ENCODE measurements around the gene TCF7. TPM values are rescaled to one million over a fixed set of nuclear protein-coding genes. Genes with fewer than 3 reads are reported as not detected.

Gene TCF7
- total RNA-seq, 2 donors from 2014 or later: 4.3 to 9.4 TPM

- no peak overlapping the region for H3K9ac ChIP-seq (ENCODE audit: low read depth in 2 of 2, low read length in 2 of 2)
- DNase-seq: no peak
- peaks cover 11% of the 10 kb centered on the region for H3K27me3 ChIP-seq
- H3K27ac ChIP-seq: no peak overlapping the region
- TF ChIP-seq, protein P1, sequence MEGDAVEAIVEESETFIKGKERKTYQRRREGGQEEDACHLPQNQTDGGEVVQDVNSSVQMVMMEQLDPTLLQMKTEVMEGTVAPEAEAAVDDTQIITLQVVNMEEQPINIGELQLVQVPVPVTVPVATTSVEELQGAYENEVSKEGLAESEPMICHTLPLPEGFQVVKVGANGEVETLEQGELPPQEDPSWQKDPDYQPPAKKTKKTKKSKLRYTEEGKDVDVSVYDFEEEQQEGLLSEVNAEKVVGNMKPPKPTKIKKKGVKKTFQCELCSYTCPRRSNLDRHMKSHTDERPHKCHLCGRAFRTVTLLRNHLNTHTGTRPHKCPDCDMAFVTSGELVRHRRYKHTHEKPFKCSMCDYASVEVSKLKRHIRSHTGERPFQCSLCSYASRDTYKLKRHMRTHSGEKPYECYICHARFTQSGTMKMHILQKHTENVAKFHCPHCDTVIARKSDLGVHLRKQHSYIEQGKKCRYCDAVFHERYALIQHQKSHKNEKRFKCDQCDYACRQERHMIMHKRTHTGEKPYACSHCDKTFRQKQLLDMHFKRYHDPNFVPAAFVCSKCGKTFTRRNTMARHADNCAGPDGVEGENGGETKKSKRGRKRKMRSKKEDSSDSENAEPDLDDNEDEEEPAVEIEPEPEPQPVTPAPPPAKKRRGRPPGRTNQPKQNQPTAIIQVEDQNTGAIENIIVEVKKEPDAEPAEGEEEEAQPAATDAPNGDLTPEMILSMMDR (IDR thresholded peaks at IDR 0.05): no peak
- H3K4me1 ChIP-seq: peaks cover 5% of the 10 kb centered on the region
- intact Hi-C loops (cut with DNase I): no loop called here
- H3K4me3 ChIP-seq: no peak overlapping the region
- no peaks in the 10 kb centered on the region for H3K9me3 ChIP-seq
- no peaks in the 10 kb centered on the region for H3K36me3 ChIP-seq
Measured at GRCh38 chr5:134072471-134073210, 41.8 kb upstream of the TCF7 start.

GRCh38 chr5:134073404-134073803 is 41.1 kb upstream of the TCF7 start:
- TF ChIP-seq, protein P1 (IDR thresholded peaks at IDR 0.05): no peak
- no peak overlapping the region for H3K27ac ChIP-seq
- intact Hi-C loops (cut with DNase I): no loop called here

GRCh38 chr5:134075102-134075501 is 39.4 kb upstream of the TCF7 start:
- DNase-seq: no peak
- Histone ChIP-seq H3K36me3 (no peaks in the 10 kb centered on the region), H3K27me3 (peaks cover 11% of the 10 kb centered on the region), H3K9me3 (no peaks in the 10 kb centered on the region), H3K4me3 (no peak overlapping the region), H3K9ac (ENCODE audit: low read depth in 2 of 2, low read length in 2 of 2) (no peak overlapping the region), H3K4me1 (peaks cover 5% of the 10 kb centered on the region), H3K27ac (no peak overlapping the region)
- intact Hi-C loops (cut with DNase I): no loop called here
- TF ChIP-seq, protein P1 (IDR thresholded peaks at IDR 0.05): no peak

More at GRCh38 chr5:134073404-134073803, 41.1 kb upstream of the TCF7 start:
- Histone ChIP-seq H3K27me3 (peaks cover 11% of the 10 kb centered on the region), H3K4me3 (no peak overlapping the region), H3K4me1 (peaks cover 5% of the 10 kb centered on the region), H3K36me3 (no peaks in the 10 kb centered on the region), H3K9ac (ENCODE audit: low read depth in 2 of 2, low read length in 2 of 2) (no peak overlapping the region), H3K9me3 (no peaks in the 10 kb centered on the region)
- no peak for DNase-seq

DNA sequence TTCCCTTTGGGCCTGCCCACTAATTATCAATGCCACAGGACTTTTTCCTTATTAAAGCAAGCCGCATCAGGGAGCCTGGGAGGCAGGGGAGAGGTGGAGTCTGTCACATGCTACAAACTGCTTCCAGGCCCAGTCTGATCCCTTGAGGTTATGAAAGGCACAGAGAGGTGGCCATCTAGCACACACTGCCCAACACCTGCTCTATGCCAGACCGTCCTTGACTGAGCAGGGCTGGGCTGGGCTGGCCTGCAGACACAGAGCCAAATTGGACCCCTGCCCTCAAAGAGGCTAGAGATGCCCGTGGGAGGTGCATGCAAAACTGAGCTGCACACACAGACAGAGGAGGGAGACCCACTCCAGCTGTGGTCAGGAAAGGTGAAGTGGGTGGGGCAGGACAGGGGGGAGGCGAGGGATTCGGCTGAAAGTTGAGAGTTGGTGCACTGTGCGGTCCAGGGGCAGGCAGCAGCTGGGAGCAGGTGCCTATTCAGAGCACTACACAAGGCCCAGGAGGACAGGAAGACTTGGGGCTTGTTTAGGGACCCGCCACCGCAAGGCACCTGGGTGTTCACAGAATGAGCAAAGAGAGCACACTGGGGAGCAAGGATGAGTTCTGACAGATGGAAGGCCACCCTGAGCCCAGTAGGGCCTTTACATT is 36.4 kb upstream of the TCF7 start:
- TF ChIP-seq, protein P1 (IDR thresholded peaks at IDR 0.05): no peak
- Histone ChIP-seq H3K9me3 (no peaks in the 10 kb centered on the region), H3K27me3 (no peaks in the 10 kb centered on the region), H3K4me1 (no peaks in the 10 kb centered on the region), H3K4me3 (no peak overlapping the region), H3K27ac (no peak overlapping the region), H3K9ac (ENCODE audit: low read depth in 2 of 2, low read length in 2 of 2) (no peak overlapping the region), H3K36me3 (no peaks in the 10 kb centered on the region)
- intact Hi-C loops (cut with DNase I): no loop called here
- no peak for DNase-seq

DNA sequence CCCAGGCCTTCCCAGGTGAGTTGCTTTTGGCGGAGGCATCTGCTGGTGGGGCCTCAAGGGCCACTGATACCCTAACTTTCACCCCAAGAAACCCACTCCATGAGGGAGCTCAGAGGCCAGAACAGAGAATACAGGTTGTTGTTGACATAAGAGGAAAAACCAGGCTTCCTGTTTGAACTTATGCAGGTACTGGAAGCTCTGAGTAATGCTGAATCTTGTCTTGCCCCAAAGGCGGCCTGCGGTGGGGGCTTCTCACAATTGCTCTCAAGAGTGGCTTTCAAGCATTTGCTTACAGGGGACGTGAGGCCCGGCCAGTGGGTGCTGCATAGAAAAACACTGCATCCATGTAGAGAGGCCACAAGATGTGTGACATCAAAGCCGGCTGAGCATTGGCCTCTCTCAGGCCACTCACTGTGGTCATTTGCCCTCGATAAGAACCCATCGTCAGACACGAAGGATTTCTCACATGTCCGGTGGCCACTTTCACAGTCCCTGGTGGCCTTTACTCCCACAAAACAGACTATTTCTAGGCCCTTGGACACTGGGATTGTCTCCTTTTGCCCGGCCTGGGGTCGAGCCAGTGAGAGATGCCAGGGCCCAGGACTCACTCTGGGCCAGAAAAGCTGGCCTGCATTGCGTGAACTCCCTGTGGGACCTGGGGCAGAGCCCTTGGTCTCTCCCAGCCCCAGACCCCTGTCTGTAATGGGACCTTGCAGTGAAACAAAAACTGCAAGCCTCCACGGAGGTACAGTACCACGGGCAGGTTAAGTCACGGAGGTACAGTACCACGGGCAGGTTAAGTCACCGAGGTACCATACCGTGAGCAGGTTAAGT is 34.5 kb upstream of the TCF7 start:
- H3K4me3 ChIP-seq: no peak overlapping the region
- no peaks in the 10 kb centered on the region for H3K9me3 ChIP-seq
- no peaks in the 10 kb centered on the region for H3K4me1 ChIP-seq
- DNase-seq: no peak
- no peaks in the 10 kb centered on the region for H3K36me3 ChIP-seq
- no peaks in the 10 kb centered on the region for H3K27me3 ChIP-seq
- H3K27ac ChIP-seq: no peak overlapping the region
- no peak overlapping the region for H3K9ac ChIP-seq (ENCODE audit: low read depth in 2 of 2, low read length in 2 of 2)
- intact Hi-C loops (cut with DNase I): no loop called here
- TF ChIP-seq, protein P1 (IDR thresholded peaks at IDR 0.05): no peak
